HepG2 (cell line): ENCODE measurements around the gene ST6GALNAC2. TPM values are rescaled to one million over a fixed set of nuclear protein-coding genes. Genes with fewer than 3 reads are reported as not detected.

ENCODE experiments used
- BCLAF1 ChIP-seq: fragments of 450-650 bp; IDR thresholded peaks from 2 replicates; pipeline ENCODE4 v1.6.1; 2017; ENCODE audit warnings: mild to moderate bottlenecking
- CTCF ChIP-seq: sonication (generic); formaldehyde crosslinking; IDR thresholded peaks from 2 replicates; pipeline ENCODE4 v1.5.0; 2020; ENCODE audit warnings: mild to moderate bottlenecking, missing genetic modification reagents, moderate library complexity
- DR1 ChIP-seq: sonication (generic); formaldehyde crosslinking; IDR thresholded peaks from 2 replicates; pipeline ENCODE4 v1.8.0; 2021; ENCODE audit warnings: mild to moderate bottlenecking, missing genetic modification reagents, inconsistent platforms
- HES4 ChIP-seq: sonication (generic); formaldehyde crosslinking; IDR thresholded peaks from 2 replicates; pipeline ENCODE4 v1.9.0; 2021; ENCODE audit warnings: mild to moderate bottlenecking, missing genetic modification reagents, borderline replicate concordance
- JDP2 ChIP-seq: sonication (generic); formaldehyde crosslinking; IDR thresholded peaks from 2 replicates; pipeline ENCODE4 v1.8.1; 2022; ENCODE audit warnings: missing genetic modification reagents, borderline replicate concordance
- SETDB1 ChIP-seq: sonication (generic); formaldehyde crosslinking; IDR thresholded peaks from 2 replicates; pipeline ENCODE4 v1.5.1; 2020; ENCODE audit warnings: missing genetic modification reagents, mild to moderate bottlenecking, borderline replicate concordance
- TFAP4 ChIP-seq: sonication (generic); IDR thresholded peaks from 2 replicates; pipeline ENCODE4 v1.6.1; 2016; ENCODE audit warnings: low read depth, borderline replicate concordance
- ZBTB21 ChIP-seq: sonication (generic); formaldehyde crosslinking; IDR thresholded peaks from 2 replicates; pipeline ENCODE4 v1.4.0; 2020; ENCODE audit warnings: missing genetic modification reagents
- ZNF142 ChIP-seq: sonication (generic); formaldehyde crosslinking; IDR thresholded peaks from 2 replicates; pipeline ENCODE4 v1.4.0; 2020; ENCODE audit warnings: missing genetic modification reagents
- ZNF274 ChIP-seq: sonication (generic); formaldehyde crosslinking; IDR thresholded peaks from 2 replicates; pipeline ENCODE4 v1.5.1; 2020; ENCODE audit warnings: mild to moderate bottlenecking, missing genetic modification reagents
- ZNF720 ChIP-seq: sonication (generic); formaldehyde crosslinking; IDR thresholded peaks from 2 replicates; pipeline ENCODE4 v1.4.0; 2020; ENCODE audit warnings: missing genetic modification reagents
- ZXDC ChIP-seq: sonication (generic); formaldehyde crosslinking; IDR thresholded peaks from 2 replicates; pipeline ENCODE4 v1.5.0; 2020; ENCODE audit warnings: mild to moderate bottlenecking, missing genetic modification reagents
- polyA plus RNA-seq, 8 experiments: library from polyadenylated mRNA; depleted of rRNA in 3 of 8; stranded (reverse) in 7 of 8; unstranded in 1 of 8; fragments of >200 nt; fragmentation: Illumina TruSeq in 4 of 8; extraction: Trizol in 4 of 8; gene quantifications; 2 replicates each; pipeline versions ENCODE4 v1.2.1 to v1.2.3, GENCODE V29; 2011 to 2016; ENCODE audit warnings: low read depth in 4 of 8, missing spikeins in 1 of 8, mixed read lengths in 1 of 8; ENCODE audit not compliant: insufficient read depth in 1 of 8
- total RNA-seq, 5 experiments: library from RNA; depleted of rRNA; stranded (reverse); fragments of >200 nt; fragmentation: Illumina TruSeq; extraction: Trizol; gene quantifications; 2 replicates each; pipeline ENCODE4 v1.2.3, GENCODE V29; 2016; ENCODE audit warnings: low read depth in 1 of 5

Gene ST6GALNAC2
- total and polyA plus RNA-seq, 2 of the 13 experiments (the other 11 are each of a cell fraction or from before 2014, with no cell fraction given): 0.12 to 0.49 TPM

GRCh38 chr17:76623271-76624146 is 37.8 kb upstream of the ST6GALNAC2 start (continued):
- TF ChIP-seq ZXDC (CRISPR knock-in tag) (no peak), CTCF (CRISPR knock-in tag) (peak; percentile 93), BCLAF1 (no peak), DR1 (CRISPR knock-in tag) (no peak), TFAP4 (no peak), SETDB1 (CRISPR knock-in tag) (no peak), ZNF720 (CRISPR knock-in tag) (no peak), ZBTB21 (no peak), JDP2 (CRISPR knock-in tag) (no peak), ZNF142 (CRISPR knock-in tag) (no peak), ZNF274 (CRISPR knock-in tag) (no peak), HES4 (CRISPR knock-in tag) (no peak)
